GM13976 (cell line): ENCODE data around the gene KPNA1.

ENCODE experiments used
- DNase-seq: peaks from one replicate; pipeline ENCODE4 v3.0.0; 2012; ENCODE audit warnings: low spot score
- in situ Hi-C: fragments of 300-500 bp; cut with MboI; formaldehyde crosslinking; loops from one replicate; pipeline ENCODE4 v1.12.0; 2022; ENCODE audit warnings: low sequenced_read_pairs, mixed read lengths, inconsistent platforms; ENCODE audit not compliant: unreplicated experiment
- TF ChIP-seq, protein P1 (sequence below): IDR thresholded peaks from 2 replicates; pipeline ENCODE4 v1.5.1; 2012; ENCODE audit warnings: borderline replicate concordance, mild to moderate bottlenecking; ENCODE audit not compliant: insufficient read depth; ENCODE audit errors: extremely low read depth, missing control alignments, control extremely low read depth

Gene KPNA1

DNA sequence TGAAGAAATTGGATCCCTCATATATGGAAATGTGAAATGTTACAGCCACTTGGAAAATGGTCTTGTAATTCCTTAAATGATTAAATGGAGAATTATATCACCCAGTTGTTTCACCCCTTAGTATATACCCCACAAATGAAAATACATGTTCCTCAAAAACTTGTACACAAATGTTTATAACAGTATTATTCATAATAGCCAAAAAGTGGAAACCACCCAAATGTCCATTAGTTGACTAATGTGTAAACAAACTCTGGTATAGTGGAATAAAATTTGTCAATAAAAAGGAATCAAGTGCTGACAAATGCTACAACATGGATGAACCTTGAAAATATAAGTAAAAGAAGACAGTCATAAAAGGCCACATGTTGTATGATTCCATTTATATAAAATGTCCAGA is 118.2 kb downstream of the KPNA1 start:
- TF ChIP-seq, protein P1, sequence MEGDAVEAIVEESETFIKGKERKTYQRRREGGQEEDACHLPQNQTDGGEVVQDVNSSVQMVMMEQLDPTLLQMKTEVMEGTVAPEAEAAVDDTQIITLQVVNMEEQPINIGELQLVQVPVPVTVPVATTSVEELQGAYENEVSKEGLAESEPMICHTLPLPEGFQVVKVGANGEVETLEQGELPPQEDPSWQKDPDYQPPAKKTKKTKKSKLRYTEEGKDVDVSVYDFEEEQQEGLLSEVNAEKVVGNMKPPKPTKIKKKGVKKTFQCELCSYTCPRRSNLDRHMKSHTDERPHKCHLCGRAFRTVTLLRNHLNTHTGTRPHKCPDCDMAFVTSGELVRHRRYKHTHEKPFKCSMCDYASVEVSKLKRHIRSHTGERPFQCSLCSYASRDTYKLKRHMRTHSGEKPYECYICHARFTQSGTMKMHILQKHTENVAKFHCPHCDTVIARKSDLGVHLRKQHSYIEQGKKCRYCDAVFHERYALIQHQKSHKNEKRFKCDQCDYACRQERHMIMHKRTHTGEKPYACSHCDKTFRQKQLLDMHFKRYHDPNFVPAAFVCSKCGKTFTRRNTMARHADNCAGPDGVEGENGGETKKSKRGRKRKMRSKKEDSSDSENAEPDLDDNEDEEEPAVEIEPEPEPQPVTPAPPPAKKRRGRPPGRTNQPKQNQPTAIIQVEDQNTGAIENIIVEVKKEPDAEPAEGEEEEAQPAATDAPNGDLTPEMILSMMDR, result no peak
- in situ Hi-C loops, result loop anchor here (10.0 kb wide), 1 partner anchor 288 kb away; the partner anchor contains the start of gene PARP14

DNA sequence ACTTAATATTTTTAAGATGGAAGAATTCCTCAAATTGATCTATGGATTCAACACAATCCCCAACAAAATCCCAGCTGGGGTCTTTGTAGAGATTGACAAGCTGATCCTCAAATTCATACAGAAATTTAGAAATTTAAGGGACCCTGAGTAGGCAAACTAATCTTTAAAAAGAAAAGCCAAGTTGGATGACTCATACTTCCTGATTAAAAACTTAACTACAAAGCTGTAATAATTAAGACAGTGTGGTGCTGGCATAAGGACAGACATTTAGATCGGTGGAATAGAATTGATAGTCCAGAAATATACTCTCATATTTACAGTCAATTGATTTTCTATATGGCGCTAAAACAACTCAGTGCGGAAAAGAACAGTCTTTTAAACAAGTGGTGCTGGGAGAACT is 119.2 kb downstream of the KPNA1 start:
- in situ Hi-C loops, result loop anchor here (10.0 kb wide), 1 partner anchor 289 kb away; the partner anchor contains the start of gene PARP14
- TF ChIP-seq, protein P1, result no peak
- DNase-seq, result no peak

More for the DNA sequence above, 118.2 kb downstream of the KPNA1 start:
- no peak for DNase-seq

GRCh38 chr3:122394173-122394572 is 120.6 kb downstream of the KPNA1 start:
- no peak for DNase-seq

DNA sequence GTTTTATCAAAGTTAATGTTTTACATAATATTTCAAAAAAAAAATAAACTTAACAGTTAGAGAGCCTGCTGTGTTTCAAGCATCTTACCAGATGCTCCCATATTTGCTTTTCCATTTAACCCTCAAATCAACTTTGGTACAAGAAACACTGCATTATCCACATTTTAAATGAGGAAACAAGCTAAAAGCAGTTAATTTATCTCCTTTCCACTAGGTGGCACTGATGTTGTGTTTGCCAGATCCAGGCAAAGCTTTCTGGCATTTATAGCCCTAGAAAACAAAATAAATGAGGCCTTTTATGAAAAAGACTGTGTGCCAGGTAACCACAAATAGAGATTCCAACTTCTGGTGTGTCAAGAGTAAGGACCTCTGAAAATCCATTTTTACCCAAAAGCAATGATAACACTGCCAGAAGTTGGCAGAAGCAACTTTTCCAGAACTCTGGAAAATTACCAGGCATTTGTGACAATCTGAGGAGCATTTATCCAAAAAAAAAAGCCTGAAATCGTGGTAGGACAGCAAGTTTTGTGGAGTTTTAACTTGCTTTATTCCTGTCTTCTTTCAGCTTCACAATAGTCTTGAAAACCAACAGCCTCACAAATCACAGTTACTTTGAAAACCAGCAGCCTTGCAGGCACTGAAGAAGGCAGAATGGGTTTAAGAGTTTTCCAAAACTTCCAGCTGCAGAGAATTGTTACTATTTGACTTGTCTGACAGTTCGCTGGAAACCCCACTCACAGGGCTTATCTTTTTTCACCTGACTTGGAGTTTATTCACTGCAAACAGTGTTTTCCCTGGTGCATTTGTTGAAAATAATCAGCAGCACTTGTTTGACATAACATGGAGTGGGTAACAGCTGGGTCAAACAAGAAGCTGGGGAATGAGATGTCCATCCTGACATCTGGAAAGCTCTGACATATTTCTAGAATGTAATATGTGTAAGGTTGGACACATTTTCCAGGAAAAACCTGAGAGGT is 121.6 kb downstream of the KPNA1 start:
- peak; percentile 30 for DNase-seq
- in situ Hi-C loops, result loop anchor here (10.0 kb wide), 1 partner anchor 292 kb away; the partner anchor contains the start of gene PARP14

More at GRCh38 chr3:122394173-122394572, 120.6 kb downstream of the KPNA1 start:
- in situ Hi-C loops, result loop anchor here (10.0 kb wide), 1 partner anchor 291 kb away; the partner anchor contains the start of gene PARP14
- TF ChIP-seq, protein P1, result no peak

GRCh38 chr3:122391681-122392446 is 122.9 kb downstream of the KPNA1 start:
- no peak for DNase-seq
- in situ Hi-C loops, result loop anchor here (10.0 kb wide), 1 partner anchor 293 kb away; the partner anchor contains the start of gene PARP14
- TF ChIP-seq, protein P1, result no peak

More for the DNA sequence above, 121.6 kb downstream of the KPNA1 start:
- TF ChIP-seq, protein P1, result peak; percentile 61

DNA sequence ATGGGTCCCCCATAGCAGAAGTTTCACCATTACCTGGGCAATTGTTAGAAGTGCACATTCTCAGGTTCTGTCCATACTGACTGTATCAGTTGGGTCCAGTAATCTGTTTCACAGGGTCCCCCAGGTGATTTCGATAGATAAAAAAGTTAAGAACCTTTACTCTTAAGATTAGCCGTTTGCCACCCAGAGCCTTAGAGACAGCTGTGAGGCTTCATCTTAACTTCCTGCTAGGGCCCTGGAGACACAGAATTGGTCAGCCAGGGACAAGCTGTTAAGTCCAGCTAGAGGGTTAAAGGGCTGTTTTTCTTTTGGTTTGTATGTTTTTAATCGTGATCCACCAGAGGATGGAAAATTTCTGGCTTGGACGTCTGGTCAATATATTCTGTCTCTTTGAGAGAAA is 124.1 kb downstream of the KPNA1 start:
- no peak for DNase-seq
- in situ Hi-C loops, result loop anchor here (10.0 kb wide), 1 partner anchor 294 kb away; the partner anchor contains the start of gene PARP14
- TF ChIP-seq, protein P1, result no peak
